GM23338 (cell line): ENCODE measurements around the gene NOP58.

Source experiments
- CREB1 ChIP-seq: fragments of 250-450 bp; sonication (Bioruptor Pico); IDR thresholded peaks from 2 replicates; pipeline ENCODE4 v1.5.0; 2020; ENCODE audit warnings: low read depth, mild to moderate bottlenecking, moderate library complexity
- ETS1 ChIP-seq: IDR thresholded peaks from 2 replicates; pipeline ENCODE4 v1.6.1; 2016; ENCODE audit warnings: antibody characterized with exemption
- EZH2 ChIP-seq: fragments of 200-600 bp; sonication (generic); IDR thresholded peaks from one replicate; pipeline ENCODE4 v1.8.0; 2017; ENCODE audit warnings: antibody characterized with exemption, mild to moderate bottlenecking, low read depth; ENCODE audit not compliant: unreplicated experiment
- EZH2phosphoT487 ChIP-seq: fragments of 200-600 bp; sonication (generic); IDR thresholded peaks from one replicate; pipeline ENCODE4 v1.8.1; 2018; ENCODE audit warnings: antibody characterized with exemption; ENCODE audit not compliant: unreplicated experiment
- JUNB ChIP-seq: IDR thresholded peaks from one replicate; pipeline ENCODE4 v1.6.1; 2016; ENCODE audit warnings: antibody characterized with exemption; ENCODE audit not compliant: unreplicated experiment
- NANOG ChIP-seq: IDR thresholded peaks from 2 replicates; pipeline ENCODE4 v1.6.1; 2016; ENCODE audit warnings: antibody characterized with exemption, borderline replicate concordance
- POLR2AphosphoS5 ChIP-seq: IDR thresholded peaks from 2 replicates; pipeline ENCODE4 v1.6.1; 2016; ENCODE audit warnings: antibody characterized with exemption, low read depth
- STAT1 ChIP-seq: IDR thresholded peaks from one replicate; pipeline ENCODE4 v1.6.1; 2016; ENCODE audit warnings: antibody characterized with exemption; ENCODE audit not compliant: unreplicated experiment
- ZNF114 ChIP-seq: fragments of 250-450 bp; sonication (Bioruptor Pico); IDR thresholded peaks from 2 replicates; pipeline ENCODE4 v1.5.0; 2020; ENCODE audit warnings: mild to moderate bottlenecking, moderate library complexity
- ZNF331 ChIP-seq: fragments of 250-450 bp; sonication (Bioruptor Pico); IDR thresholded peaks from 2 replicates; pipeline ENCODE4 v1.5.0; 2020; ENCODE audit warnings: low read depth, mild to moderate bottlenecking, moderate library complexity
- ZNF462 ChIP-seq: fragments of 250-450 bp; sonication (Bioruptor Pico); IDR thresholded peaks from 2 replicates; pipeline ENCODE4 v1.5.0; 2020; ENCODE audit warnings: mild to moderate bottlenecking, moderate library complexity
- TF ChIP-seq, protein P1 (sequence below), 2 experiments: fragments of 200-600 bp in 1 of 2; sonication (generic) in 1 of 2; conservative IDR thresholded peaks; 2 replicates each; pipeline versions ENCODE4 v1.5.1 to v1.6.1; 2016 to 2017; ENCODE audit warnings: antibody characterized with exemption in 2 of 2, low read depth in 2 of 2, mild to moderate bottlenecking in 2 of 2, moderate library complexity in 1 of 2
- TF ChIP-seq, protein P2 (sequence below): IDR thresholded peaks from one replicate; pipeline ENCODE4 v1.6.1; 2018; ENCODE audit warnings: antibody characterized with exemption; ENCODE audit not compliant: unreplicated experiment

DNA sequence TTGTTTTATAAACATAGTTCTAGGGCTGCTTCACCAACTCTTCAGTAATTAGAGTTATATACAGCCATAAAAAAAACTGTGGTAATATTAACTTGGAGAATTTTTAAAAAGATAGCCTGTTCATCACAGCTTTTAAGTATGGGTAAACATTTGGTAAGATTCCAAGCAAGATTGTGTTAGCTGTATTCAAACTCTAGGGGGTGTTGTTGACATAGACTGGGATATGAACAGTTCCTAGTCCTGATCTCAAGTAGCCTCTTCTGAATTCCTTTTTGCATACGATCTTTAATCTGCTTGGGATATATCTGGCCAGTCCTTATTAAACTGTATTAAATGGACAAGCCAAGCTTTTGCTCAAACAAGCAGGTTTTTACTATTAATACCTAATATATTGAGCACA lies 13.4 kb downstream of the NOP58 start:
- TF ChIP-seq POLR2AphosphoS5: no peak
- TF ChIP-seq, protein P1, sequence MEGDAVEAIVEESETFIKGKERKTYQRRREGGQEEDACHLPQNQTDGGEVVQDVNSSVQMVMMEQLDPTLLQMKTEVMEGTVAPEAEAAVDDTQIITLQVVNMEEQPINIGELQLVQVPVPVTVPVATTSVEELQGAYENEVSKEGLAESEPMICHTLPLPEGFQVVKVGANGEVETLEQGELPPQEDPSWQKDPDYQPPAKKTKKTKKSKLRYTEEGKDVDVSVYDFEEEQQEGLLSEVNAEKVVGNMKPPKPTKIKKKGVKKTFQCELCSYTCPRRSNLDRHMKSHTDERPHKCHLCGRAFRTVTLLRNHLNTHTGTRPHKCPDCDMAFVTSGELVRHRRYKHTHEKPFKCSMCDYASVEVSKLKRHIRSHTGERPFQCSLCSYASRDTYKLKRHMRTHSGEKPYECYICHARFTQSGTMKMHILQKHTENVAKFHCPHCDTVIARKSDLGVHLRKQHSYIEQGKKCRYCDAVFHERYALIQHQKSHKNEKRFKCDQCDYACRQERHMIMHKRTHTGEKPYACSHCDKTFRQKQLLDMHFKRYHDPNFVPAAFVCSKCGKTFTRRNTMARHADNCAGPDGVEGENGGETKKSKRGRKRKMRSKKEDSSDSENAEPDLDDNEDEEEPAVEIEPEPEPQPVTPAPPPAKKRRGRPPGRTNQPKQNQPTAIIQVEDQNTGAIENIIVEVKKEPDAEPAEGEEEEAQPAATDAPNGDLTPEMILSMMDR (conservative IDR thresholded peaks at IDR 0.05; ENCODE audit: low read depth in 2 of 2): peak; percentile 57 to 62
- no peak for TF ChIP-seq EZH2
- no peak for TF ChIP-seq NANOG
- TF ChIP-seq, protein P2, sequence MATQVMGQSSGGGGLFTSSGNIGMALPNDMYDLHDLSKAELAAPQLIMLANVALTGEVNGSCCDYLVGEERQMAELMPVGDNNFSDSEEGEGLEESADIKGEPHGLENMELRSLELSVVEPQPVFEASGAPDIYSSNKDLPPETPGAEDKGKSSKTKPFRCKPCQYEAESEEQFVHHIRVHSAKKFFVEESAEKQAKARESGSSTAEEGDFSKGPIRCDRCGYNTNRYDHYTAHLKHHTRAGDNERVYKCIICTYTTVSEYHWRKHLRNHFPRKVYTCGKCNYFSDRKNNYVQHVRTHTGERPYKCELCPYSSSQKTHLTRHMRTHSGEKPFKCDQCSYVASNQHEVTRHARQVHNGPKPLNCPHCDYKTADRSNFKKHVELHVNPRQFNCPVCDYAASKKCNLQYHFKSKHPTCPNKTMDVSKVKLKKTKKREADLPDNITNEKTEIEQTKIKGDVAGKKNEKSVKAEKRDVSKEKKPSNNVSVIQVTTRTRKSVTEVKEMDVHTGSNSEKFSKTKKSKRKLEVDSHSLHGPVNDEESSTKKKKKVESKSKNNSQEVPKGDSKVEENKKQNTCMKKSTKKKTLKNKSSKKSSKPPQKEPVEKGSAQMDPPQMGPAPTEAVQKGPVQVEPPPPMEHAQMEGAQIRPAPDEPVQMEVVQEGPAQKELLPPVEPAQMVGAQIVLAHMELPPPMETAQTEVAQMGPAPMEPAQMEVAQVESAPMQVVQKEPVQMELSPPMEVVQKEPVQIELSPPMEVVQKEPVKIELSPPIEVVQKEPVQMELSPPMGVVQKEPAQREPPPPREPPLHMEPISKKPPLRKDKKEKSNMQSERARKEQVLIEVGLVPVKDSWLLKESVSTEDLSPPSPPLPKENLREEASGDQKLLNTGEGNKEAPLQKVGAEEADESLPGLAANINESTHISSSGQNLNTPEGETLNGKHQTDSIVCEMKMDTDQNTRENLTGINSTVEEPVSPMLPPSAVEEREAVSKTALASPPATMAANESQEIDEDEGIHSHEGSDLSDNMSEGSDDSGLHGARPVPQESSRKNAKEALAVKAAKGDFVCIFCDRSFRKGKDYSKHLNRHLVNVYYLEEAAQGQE: no peak
- TF ChIP-seq EZH2phosphoT487: no peak
- TF ChIP-seq ETS1: no peak
- TF ChIP-seq CREB1: no peak
- no peak for TF ChIP-seq ZNF114
- no peak for TF ChIP-seq JUNB
- no peak for TF ChIP-seq ZNF462 (CRISPR knock-in tag)
- no peak for TF ChIP-seq ZNF331
- TF ChIP-seq STAT1: no peak
